ENCODE measurements around the gene SALL1. TPM values are rescaled to one million over a fixed set of nuclear protein-coding genes. Genes with fewer than 3 reads are reported as not detected.

SALL1 gene
- total RNA-seq, 3 donors from 2014 or later (not counting 1 experiment from before 2014, with no cell fraction given), result not detected

DNA sequence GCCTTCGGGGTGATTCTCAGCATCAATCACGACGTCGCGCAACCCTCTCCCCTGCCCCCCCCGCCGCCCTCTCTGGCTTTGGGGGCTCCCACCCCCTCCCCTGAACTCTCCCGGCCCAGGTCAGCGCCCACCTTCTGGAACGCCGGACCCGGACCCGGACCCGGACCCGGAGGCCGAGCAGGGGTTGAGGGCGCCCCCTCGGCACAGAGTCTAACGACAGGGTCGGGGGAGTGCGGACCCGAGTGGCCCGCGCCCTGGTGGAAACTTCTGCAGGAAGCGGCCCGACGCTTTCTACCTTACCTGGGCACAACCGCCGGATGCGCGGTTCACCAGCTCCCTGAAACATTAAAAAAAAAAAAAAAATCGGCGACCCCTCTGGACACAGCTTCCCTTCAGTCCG lies 16.2 kb downstream of the SALL1 start:
- no peak overlapping the region for H3K4me3 ChIP-seq (ENCODE audit: low read length)
- ATAC-seq (no peak), DNase-seq (no peak)
- Mint-ChIP-seq H3K4me3 (no peak overlapping the region), H3K27ac (no peak overlapping the region), H3K27me3 (ENCODE audit: low read depth in 2 of 2) (peaks cover 20 to 43% of the 10 kb centered on the region in 2 donors), H3K36me3 (peaks cover 5% of the 10 kb centered on the region), H3K4me1 (no peaks in the 10 kb centered on the region), H3K9me3 (no peaks in the 10 kb centered on the region)
- TF ChIP-seq, protein P1, sequence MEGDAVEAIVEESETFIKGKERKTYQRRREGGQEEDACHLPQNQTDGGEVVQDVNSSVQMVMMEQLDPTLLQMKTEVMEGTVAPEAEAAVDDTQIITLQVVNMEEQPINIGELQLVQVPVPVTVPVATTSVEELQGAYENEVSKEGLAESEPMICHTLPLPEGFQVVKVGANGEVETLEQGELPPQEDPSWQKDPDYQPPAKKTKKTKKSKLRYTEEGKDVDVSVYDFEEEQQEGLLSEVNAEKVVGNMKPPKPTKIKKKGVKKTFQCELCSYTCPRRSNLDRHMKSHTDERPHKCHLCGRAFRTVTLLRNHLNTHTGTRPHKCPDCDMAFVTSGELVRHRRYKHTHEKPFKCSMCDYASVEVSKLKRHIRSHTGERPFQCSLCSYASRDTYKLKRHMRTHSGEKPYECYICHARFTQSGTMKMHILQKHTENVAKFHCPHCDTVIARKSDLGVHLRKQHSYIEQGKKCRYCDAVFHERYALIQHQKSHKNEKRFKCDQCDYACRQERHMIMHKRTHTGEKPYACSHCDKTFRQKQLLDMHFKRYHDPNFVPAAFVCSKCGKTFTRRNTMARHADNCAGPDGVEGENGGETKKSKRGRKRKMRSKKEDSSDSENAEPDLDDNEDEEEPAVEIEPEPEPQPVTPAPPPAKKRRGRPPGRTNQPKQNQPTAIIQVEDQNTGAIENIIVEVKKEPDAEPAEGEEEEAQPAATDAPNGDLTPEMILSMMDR (IDR thresholded peaks at IDR 0.05), result no peak
- no peaks in the 10 kb centered on the region for H3K4me1 ChIP-seq (ENCODE audit: control insufficient read depth, insufficient read depth, low read length)
- no peaks in the 10 kb centered on the region for H3K9me3 ChIP-seq (ENCODE audit: control insufficient read depth, insufficient read depth, low read length)
- intact Hi-C loops (cut with micrococcal nuclease), result no loop called here
- 24% methylated on average over 32 of the region's 34 CpGs for WGBS (ENCODE audit: insufficient coverage)
- H3K36me3 ChIP-seq (ENCODE audit: control insufficient read depth, insufficient read depth, low read length), result no peaks in the 10 kb centered on the region
- H3K27me3 ChIP-seq (ENCODE audit: control insufficient read depth, insufficient read depth, low read length), result no peaks in the 10 kb centered on the region
- no peak overlapping the region for H3K27ac ChIP-seq (ENCODE audit: low read length)

DNA sequence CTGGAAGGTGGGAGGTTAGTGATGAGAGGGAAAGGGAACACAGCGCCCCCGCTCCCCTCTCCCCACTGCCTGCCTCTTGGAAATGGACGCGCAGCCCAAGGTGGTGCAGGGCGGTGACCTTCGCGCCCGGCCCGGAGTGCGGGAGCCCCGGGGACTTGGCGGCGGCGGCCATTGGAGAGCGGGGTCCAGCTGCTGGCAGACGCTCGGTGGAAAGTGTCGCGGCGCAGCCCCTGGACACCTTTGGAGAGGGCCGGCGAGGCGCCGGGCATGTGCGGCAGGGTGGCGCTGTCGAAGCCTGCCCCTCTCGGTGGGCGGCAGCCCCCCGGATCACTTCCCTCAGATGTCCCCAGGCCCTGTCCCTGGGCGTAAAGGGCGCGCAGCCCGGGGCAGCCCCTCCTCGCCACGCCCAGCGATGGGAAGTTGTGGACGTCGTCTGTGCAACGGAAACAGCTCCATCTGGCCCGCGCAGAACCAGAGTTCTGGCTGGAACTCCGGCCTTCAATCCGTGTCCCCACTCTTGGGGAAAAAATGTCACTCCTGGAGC lies 16.7 kb downstream of the SALL1 start:
- Mint-ChIP-seq H3K27me3 (ENCODE audit: low read depth in 2 of 2) (peaks cover 20 to 43% of the 10 kb centered on the region in 2 donors), H3K4me3 (no peak overlapping the region), H3K9me3 (no peaks in the 10 kb centered on the region), H3K27ac (no peak overlapping the region), H3K4me1 (no peaks in the 10 kb centered on the region), H3K36me3 (peaks cover 5% of the 10 kb centered on the region)
- intact Hi-C loops (cut with micrococcal nuclease), result no loop called here
- no peak overlapping the region for H3K4me3 ChIP-seq (ENCODE audit: low read length)
- H3K27ac ChIP-seq (ENCODE audit: low read length), result no peak overlapping the region
- no peaks in the 10 kb centered on the region for H3K9me3 ChIP-seq (ENCODE audit: control insufficient read depth, insufficient read depth, low read length)
- H3K4me1 ChIP-seq (ENCODE audit: control insufficient read depth, insufficient read depth, low read length), result no peaks in the 10 kb centered on the region
- no peaks in the 10 kb centered on the region for H3K36me3 ChIP-seq (ENCODE audit: control insufficient read depth, insufficient read depth, low read length)
- TF ChIP-seq, protein P1 (IDR thresholded peaks at IDR 0.05), result no peak
- 7% methylated on average over 42 of the region's 44 CpGs for WGBS (ENCODE audit: insufficient coverage)
- DNase-seq (no peak), ATAC-seq (no peak)
- no peaks in the 10 kb centered on the region for H3K27me3 ChIP-seq (ENCODE audit: control insufficient read depth, insufficient read depth, low read length)

DNA sequence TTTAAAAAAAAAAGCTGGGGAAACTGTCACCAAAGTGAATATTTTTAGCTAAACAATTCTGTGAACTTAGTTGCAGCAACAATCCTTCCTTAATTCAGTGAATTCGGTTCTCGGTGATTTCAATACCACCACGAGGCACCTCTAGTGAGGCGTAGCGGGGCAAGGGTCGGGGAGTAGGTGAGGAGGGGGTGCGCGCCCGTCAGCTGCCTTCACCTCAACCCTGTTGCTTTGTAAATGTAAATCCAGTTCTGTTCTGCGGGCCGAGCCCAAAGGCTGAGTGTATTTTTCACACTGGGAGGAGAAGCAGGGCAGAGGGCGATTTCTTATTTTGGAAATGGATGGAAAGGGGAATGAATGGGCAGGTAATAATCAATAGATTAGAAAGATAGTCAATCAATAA lies 17.4 kb downstream of the SALL1 start:
- H3K4me1 ChIP-seq (ENCODE audit: control insufficient read depth, insufficient read depth, low read length), result no peaks in the 10 kb centered on the region
- H3K4me3 ChIP-seq (ENCODE audit: low read length), result no peak overlapping the region
- no peaks in the 10 kb centered on the region for H3K9me3 ChIP-seq (ENCODE audit: control insufficient read depth, insufficient read depth, low read length)
- no peaks in the 10 kb centered on the region for H3K27me3 ChIP-seq (ENCODE audit: control insufficient read depth, insufficient read depth, low read length)
- WGBS (ENCODE audit: insufficient coverage), result 12% methylated on average over 12 of the region's 12 CpGs
- no peaks in the 10 kb centered on the region for H3K36me3 ChIP-seq (ENCODE audit: control insufficient read depth, insufficient read depth, low read length)
- intact Hi-C loops (cut with micrococcal nuclease), result no loop called here
- no peak overlapping the region for H3K27ac ChIP-seq (ENCODE audit: low read length)
- ATAC-seq, result no peak
- H3K36me3 Mint-ChIP-seq, result peaks cover 5% of the 10 kb centered on the region
- H3K4me3 Mint-ChIP-seq, result no peak overlapping the region
- no peak overlapping the region for H3K27ac Mint-ChIP-seq
- TF ChIP-seq, protein P1 (IDR thresholded peaks at IDR 0.05), result no peak
- no peaks in the 10 kb centered on the region for H3K9me3 Mint-ChIP-seq
- H3K27me3 Mint-ChIP-seq (ENCODE audit: low read depth in 2 of 2), result peaks cover 20 to 41% of the 10 kb centered on the region in 2 donors
- no peaks in the 10 kb centered on the region for H3K4me1 Mint-ChIP-seq
- no peak for DNase-seq

DNA sequence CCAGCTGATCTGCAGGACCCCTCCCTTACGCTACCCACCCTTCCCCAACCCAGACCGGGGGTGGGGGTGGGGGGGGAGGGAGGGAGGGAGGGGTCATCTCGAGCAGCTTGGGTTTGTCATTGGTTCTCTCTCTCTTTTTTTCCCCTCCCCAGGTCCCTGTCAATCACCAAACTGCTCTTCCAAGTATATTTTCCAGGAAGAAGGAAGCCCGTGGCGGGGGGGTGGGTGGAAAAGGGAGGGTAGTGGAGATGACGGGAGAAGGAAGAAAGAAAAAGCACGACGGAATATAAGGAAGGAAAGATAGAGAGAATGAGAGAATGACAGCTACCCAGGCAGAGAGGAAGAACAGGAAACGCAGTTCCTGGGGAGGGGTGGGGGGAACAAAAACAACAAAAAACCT lies 17.9 kb downstream of the SALL1 start:
- ATAC-seq, result no peak
- WGBS (ENCODE audit: insufficient coverage), result 2% methylated on average over 6 of the region's 9 CpGs
- no peaks in the 10 kb centered on the region for H3K9me3 ChIP-seq (ENCODE audit: control insufficient read depth, insufficient read depth, low read length)
- H3K27me3 ChIP-seq (ENCODE audit: control insufficient read depth, insufficient read depth, low read length), result no peaks in the 10 kb centered on the region
- no peak for DNase-seq
- H3K4me3 Mint-ChIP-seq, result no peak overlapping the region
- no peak overlapping the region for H3K27ac Mint-ChIP-seq
- TF ChIP-seq, protein P1 (IDR thresholded peaks at IDR 0.05), result no peak
- no peaks in the 10 kb centered on the region for H3K36me3 ChIP-seq (ENCODE audit: control insufficient read depth, insufficient read depth, low read length)
- H3K27ac ChIP-seq (ENCODE audit: low read length), result no peak overlapping the region
- intact Hi-C loops (cut with micrococcal nuclease), result no loop called here
- H3K36me3 Mint-ChIP-seq, result peaks cover 5% of the 10 kb centered on the region
- no peaks in the 10 kb centered on the region for H3K4me1 ChIP-seq (ENCODE audit: control insufficient read depth, insufficient read depth, low read length)
- H3K9me3 Mint-ChIP-seq, result no peaks in the 10 kb centered on the region
- no peaks in the 10 kb centered on the region for H3K4me1 Mint-ChIP-seq
- H3K27me3 Mint-ChIP-seq (ENCODE audit: low read depth in 2 of 2), result peaks cover 20 to 37% of the 10 kb centered on the region in 2 donors
- no peak overlapping the region for H3K4me3 ChIP-seq (ENCODE audit: low read length)

Measured in natural killer cell (primary cell).